HCT116 (cell line): Measurements from ENCODE around the gene KIAA2012. TPM values are rescaled to one million over a fixed set of nuclear protein-coding genes. Genes with fewer than 3 reads are reported as not detected.

ENCODE experiments used
- ATAC-seq: fragments of 200-7000 bp; cut with Tn5 transposase; 2 replicates; pipeline ENCODE4 v1.9.1; 2020; ENCODE audit warnings: mild to moderate bottlenecking, moderate library complexity
- BruUV-seq: library from RNA; stranded (reverse); fragments of 400-500 nt; replicated peaks from 2 replicates; lab custom pipeline; 2021; lab: Mats Ljungman, UMichigan
- CTCF ChIA-PET: fragments of 300-600 bp; sonication (Branson Sonifier 250); formaldehyde crosslinking; loops from one replicate; lab custom pipeline; 2021; ENCODE audit warnings: antibody characterized with exemption; lab: Charles Lee
- POLR2A ChIA-PET: fragments of 300-600, 350-600 bp; sonication (Branson Sonifier 250); formaldehyde crosslinking; loops from one replicate; lab custom pipeline; 2021; ENCODE audit warnings: antibody characterized with exemption; lab: Charles Lee
- RAD21 ChIA-PET, 2 experiments: fragments of 300-600 bp; sonication (Branson Sonifier 250); formaldehyde crosslinking; loops; one replicate each; lab custom pipeline; 2023; ENCODE audit warnings: low total read pairs in 2 of 2; ENCODE audit not compliant: uncharacterized antibody in 2 of 2, unreplicated experiment in 2 of 2, low non-redundant PET in 1 of 2; lab: Charles Lee
- DNase-seq: peaks from one replicate; pipeline ENCODE4 v3.0.0-alpha.2; 2010; ENCODE audit warnings: low read depth, low spot score
- H2AFZ ChIP-seq: fragments of 200-600 bp; shearing (Covaris generic), sonication (generic); 2 replicates; pipeline ENCODE4 v1.6.1; 2017; ENCODE audit warnings: low read depth, mixed run types, mixed read lengths, antibody characterized with exemption, low read length; ENCODE audit not compliant: poor library complexity, severe bottlenecking
- H3K27ac ChIP-seq: 2 replicates; pipeline ENCODE4 v1.5.1; 2012; ENCODE audit warnings: low read depth, low read length
- H3K27me3 ChIP-seq: fragments of 200-600 bp; sonication (generic); 2 replicates; pipeline ENCODE4 v1.6.1; 2016; ENCODE audit warnings: mixed run types, low read length, mixed read lengths; ENCODE audit not compliant: insufficient read depth
- H3K36me3 ChIP-seq, 2 experiments: fragments of 200-500 bp in 1 of 2; fragments of 200-600 bp in 1 of 2; sonication (Bioruptor generic) in 1 of 2; sonication (generic) in 1 of 2; 2 replicates each; pipeline versions ENCODE4 v1.5.1 to v1.6.1; 2014 to 2016; ENCODE audit warnings: low read length in 2 of 2, inconsistent platforms in 1 of 2, mixed read lengths in 1 of 2, mixed run types in 1 of 2; ENCODE audit not compliant: insufficient read depth in 2 of 2, control insufficient read depth in 1 of 2
- H3K4me1 ChIP-seq, 2 experiments: fragments of 200-600 bp in 1 of 2; sonication (generic) in 1 of 2; 2 replicates each; pipeline versions ENCODE4 v1.5.1 to v1.6.1; 2012 to 2017; ENCODE audit warnings: low read length in 2 of 2, inconsistent platforms in 1 of 2, mild to moderate bottlenecking in 1 of 2, mixed read lengths in 1 of 2, mixed run types in 1 of 2, moderate library complexity in 1 of 2; ENCODE audit not compliant: insufficient read depth in 2 of 2, control insufficient read depth in 1 of 2
- H3K4me2 ChIP-seq: fragments of 200-600 bp; sonication (generic); 2 replicates; pipeline ENCODE4 v1.6.1; 2017; ENCODE audit warnings: mixed run types, low read length, mixed read lengths
- H3K4me3 ChIP-seq, 2 experiments: fragments of 200-600 bp in 1 of 2; sonication (generic) in 1 of 2; replicated peaks in 1 of 2; 2 replicates each; pipeline ENCODE4 v1.5.1; 2011 to 2016; ENCODE audit warnings: low read length in 2 of 2, control low read depth in 1 of 2, low read depth in 1 of 2, mild to moderate bottlenecking in 1 of 2, mixed read lengths in 1 of 2, mixed run types in 1 of 2
- H3K79me2 ChIP-seq: fragments of 200-600 bp; sonication (generic); 2 replicates; pipeline ENCODE4 v1.6.1; 2017; ENCODE audit warnings: mild to moderate bottlenecking, mixed run types, low read length, moderate library complexity, mixed read lengths; ENCODE audit not compliant: insufficient read depth
- H3K9ac ChIP-seq: fragments of 200-600 bp; sonication (generic); 2 replicates; pipeline ENCODE4 v1.6.1; 2016; ENCODE audit warnings: low read length, mixed read lengths
- H3K9me2 ChIP-seq: fragments of 200-600 bp; sonication (generic), shearing (Covaris generic); 2 replicates; pipeline ENCODE4 v1.6.1; 2017; ENCODE audit warnings: mixed run types, mild to moderate bottlenecking, moderate library complexity; ENCODE audit not compliant: insufficient read depth
- H3K9me3 ChIP-seq, 2 experiments: fragments of 200-500 bp in 1 of 2; fragments of 200-600 bp in 1 of 2; sonication (Bioruptor generic) in 1 of 2; sonication (generic) in 1 of 2; 2 replicates each; pipeline ENCODE4 v1.6.1; 2014 to 2017; ENCODE audit warnings: low read length in 2 of 2, mixed read lengths in 2 of 2, inconsistent platforms in 1 of 2, low read depth in 1 of 2, mild to moderate bottlenecking in 1 of 2, mixed run types in 1 of 2, moderate library complexity in 1 of 2; ENCODE audit not compliant: control insufficient read depth in 1 of 2, insufficient read depth in 1 of 2
- H4K20me1 ChIP-seq: fragments of 200-600 bp; sonication (generic), shearing (Covaris generic); 2 replicates; pipeline ENCODE4 v1.6.1; 2017; ENCODE audit warnings: mixed run types, mild to moderate bottlenecking, moderate library complexity; ENCODE audit not compliant: insufficient read depth
- CBX3 ChIP-seq: IDR thresholded peaks from 2 replicates; pipeline ENCODE4 v1.6.1; 2012; ENCODE audit warnings: low read depth
- EGR1 ChIP-seq: IDR thresholded peaks from 2 replicates; pipeline ENCODE4 v1.6.1; 2012; ENCODE audit warnings: low read depth
- FOSL1 ChIP-seq: IDR thresholded peaks from 2 replicates; pipeline ENCODE4 v1.6.1; 2012; ENCODE audit warnings: low read depth
- JUND ChIP-seq: IDR thresholded peaks from 2 replicates; pipeline ENCODE4 v1.6.1; 2012
- POLR2AphosphoS5 ChIP-seq: IDR thresholded peaks from 2 replicates; pipeline ENCODE4 v1.6.1; 2011; ENCODE audit warnings: mild to moderate bottlenecking, low read depth, low read length, moderate library complexity
- SP1 ChIP-seq: IDR thresholded peaks from 2 replicates; pipeline ENCODE4 v1.6.1; 2012; ENCODE audit warnings: low read depth
- SRF ChIP-seq: IDR thresholded peaks from 2 replicates; pipeline ENCODE4 v1.6.1; 2012; ENCODE audit warnings: low read depth
- YY1 ChIP-seq: IDR thresholded peaks from 2 replicates; pipeline ENCODE4 v1.6.1; 2011; ENCODE audit warnings: low read length, low read depth, moderate library complexity, mild to moderate bottlenecking; ENCODE audit not compliant: insufficient replicate concordance; ENCODE audit errors: extremely low read depth
- intact Hi-C: fragments of 100-400 bp; cut with micrococcal nuclease; formaldehyde crosslinking; loops from 2 replicates; pipeline ENCODE4 v1.10.0; 2022
- total RNA-seq: library from RNA; stranded (reverse); gene quantifications from one replicate; pipeline ENCODE4 v1.2.1, GENCODE V29; 2021; ENCODE audit not compliant: unreplicated experiment
- TF ChIP-seq, protein P1 (sequence below): IDR thresholded peaks from 2 replicates; pipeline ENCODE4 v1.6.1; 2012
- TF ChIP-seq, protein P2 (sequence below): IDR thresholded peaks from 2 replicates; pipeline ENCODE4 v1.6.1; 2012; ENCODE audit warnings: low read depth

The KIAA2012 gene
- total RNA-seq, 1 experiment from 2014 or later: not detected

GRCh38 chr2:202038471-202039277 is 34.4 kb upstream of the KIAA2012 start:
- Histone ChIP-seq H3K27me3 (no peaks in the 10 kb centered on the region), H2AFZ (peak overlapping the region; percentile 47), H3K27ac (peak overlapping the region; percentile 53), H3K9ac (peak overlapping the region; percentile 41), H4K20me1 (no peaks in the 10 kb centered on the region), H3K9me3 (no peaks in the 10 kb centered on the region), H3K4me1 (peaks cover 22 to 40% of the 10 kb centered on the region in 2 experiments), H3K4me2 (peak overlapping the region; percentile 64), H3K9me2 (no peaks in the 10 kb centered on the region), H3K36me3 (no peaks in the 10 kb centered on the region), H3K79me2 (no peaks in the 10 kb centered on the region), H3K4me3 (peak overlapping the region in 1 of 2 experiments; percentile 11; a peak in 2 of 4 replicates)
- TF ChIP-seq JUND: peak; percentile 57
- no peak for TF ChIP-seq YY1
- peak; percentile 40; the same call in 1 of the 2 replicates for TF ChIP-seq POLR2AphosphoS5
- 0 out of 2 replicates have a peak, but pooled peaks have one; percentile 13 for TF ChIP-seq SRF
- TF ChIP-seq FOSL1: peak; percentile 53; the same call in 1 of the 2 replicates
- TF ChIP-seq CBX3: 0 out of 2 replicates have a peak, but pooled peaks have one; percentile 40
- 0 out of 2 replicates have a peak, but pooled peaks have one; percentile 23 for TF ChIP-seq EGR1
- TF ChIP-seq, protein P1, sequence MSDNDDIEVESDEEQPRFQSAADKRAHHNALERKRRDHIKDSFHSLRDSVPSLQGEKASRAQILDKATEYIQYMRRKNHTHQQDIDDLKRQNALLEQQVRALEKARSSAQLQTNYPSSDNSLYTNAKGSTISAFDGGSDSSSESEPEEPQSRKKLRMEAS: peak; percentile 60; the same call in 1 of the 2 replicates
- TF ChIP-seq SP1: peak; percentile 57
- TF ChIP-seq, protein P2, sequence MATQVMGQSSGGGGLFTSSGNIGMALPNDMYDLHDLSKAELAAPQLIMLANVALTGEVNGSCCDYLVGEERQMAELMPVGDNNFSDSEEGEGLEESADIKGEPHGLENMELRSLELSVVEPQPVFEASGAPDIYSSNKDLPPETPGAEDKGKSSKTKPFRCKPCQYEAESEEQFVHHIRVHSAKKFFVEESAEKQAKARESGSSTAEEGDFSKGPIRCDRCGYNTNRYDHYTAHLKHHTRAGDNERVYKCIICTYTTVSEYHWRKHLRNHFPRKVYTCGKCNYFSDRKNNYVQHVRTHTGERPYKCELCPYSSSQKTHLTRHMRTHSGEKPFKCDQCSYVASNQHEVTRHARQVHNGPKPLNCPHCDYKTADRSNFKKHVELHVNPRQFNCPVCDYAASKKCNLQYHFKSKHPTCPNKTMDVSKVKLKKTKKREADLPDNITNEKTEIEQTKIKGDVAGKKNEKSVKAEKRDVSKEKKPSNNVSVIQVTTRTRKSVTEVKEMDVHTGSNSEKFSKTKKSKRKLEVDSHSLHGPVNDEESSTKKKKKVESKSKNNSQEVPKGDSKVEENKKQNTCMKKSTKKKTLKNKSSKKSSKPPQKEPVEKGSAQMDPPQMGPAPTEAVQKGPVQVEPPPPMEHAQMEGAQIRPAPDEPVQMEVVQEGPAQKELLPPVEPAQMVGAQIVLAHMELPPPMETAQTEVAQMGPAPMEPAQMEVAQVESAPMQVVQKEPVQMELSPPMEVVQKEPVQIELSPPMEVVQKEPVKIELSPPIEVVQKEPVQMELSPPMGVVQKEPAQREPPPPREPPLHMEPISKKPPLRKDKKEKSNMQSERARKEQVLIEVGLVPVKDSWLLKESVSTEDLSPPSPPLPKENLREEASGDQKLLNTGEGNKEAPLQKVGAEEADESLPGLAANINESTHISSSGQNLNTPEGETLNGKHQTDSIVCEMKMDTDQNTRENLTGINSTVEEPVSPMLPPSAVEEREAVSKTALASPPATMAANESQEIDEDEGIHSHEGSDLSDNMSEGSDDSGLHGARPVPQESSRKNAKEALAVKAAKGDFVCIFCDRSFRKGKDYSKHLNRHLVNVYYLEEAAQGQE: no peak
- POLR2A ChIA-PET: no interaction called here
- DNase-seq: peak; percentile 29
- ATAC-seq: peak; percentile 73
- RAD21 ChIA-PET: no interaction called here
- CTCF ChIA-PET: no interaction called here
- no TSS peak for BruUV-seq
- intact Hi-C loops: no loop called here
